Mesendoderm (in vitro differentiated cells): ENCODE data around the gene TMEM270.
A peak's percentile ranks its signal among the peaks of the same experiment; 100 is the strongest.
"Not testable (repeated sequence)": the region's sequence is repeated elsewhere in the genome, so short reads cannot be mapped to it uniquely, and the experiment has no call there.

Experiments used
- DNase-seq: peaks from one replicate; pipeline ENCODE4 v3.0.0; 2013
- H2AK5ac ChIP-seq: 2 replicates; pipeline ENCODE4 v1.6.1; 2013; ENCODE audit warnings: low read length, inconsistent platforms
- H2BK120ac ChIP-seq: 2 replicates; pipeline ENCODE4 v1.6.1; 2013; ENCODE audit warnings: low read depth, mild to moderate bottlenecking, low read length, moderate library complexity, mixed read lengths
- H2BK15ac ChIP-seq: replicated peaks from 2 replicates; pipeline ENCODE4 v1.6.1; 2013; ENCODE audit warnings: low read depth, mild to moderate bottlenecking, moderate library complexity
- H2BK5ac ChIP-seq: 2 replicates; pipeline ENCODE4 v1.6.1; 2013; ENCODE audit warnings: low read length, inconsistent platforms
- H3K18ac ChIP-seq: 2 replicates; pipeline ENCODE4 v1.6.1; 2013; ENCODE audit warnings: mild to moderate bottlenecking, low read length, mixed read lengths
- H3K23ac ChIP-seq: one replicate; pipeline ENCODE4 v1.6.1; 2013; ENCODE audit warnings: low read length
- H3K27ac ChIP-seq: 2 replicates; pipeline ENCODE4 v1.5.1; 2013; ENCODE audit warnings: low read depth, mild to moderate bottlenecking, inconsistent platforms, low read length, moderate library complexity
- H3K27me3 ChIP-seq: 2 replicates; pipeline ENCODE4 v1.6.1; 2013; ENCODE audit warnings: low read length, control low read depth, mild to moderate bottlenecking, inconsistent platforms; ENCODE audit not compliant: insufficient read depth, poor library complexity
- H3K36me3 ChIP-seq: 2 replicates; pipeline ENCODE4 v1.6.1; 2013; ENCODE audit warnings: low read length, inconsistent platforms; ENCODE audit not compliant: control insufficient read depth, insufficient read depth
- H3K4ac ChIP-seq: one replicate; pipeline ENCODE4 v1.6.1; 2013; ENCODE audit warnings: low read depth, mild to moderate bottlenecking, low read length, moderate library complexity
- H3K4me1 ChIP-seq: 2 replicates; pipeline ENCODE4 v1.6.1; 2013; ENCODE audit warnings: low read depth, low read length, inconsistent platforms; ENCODE audit not compliant: control insufficient read depth
- H3K4me2 ChIP-seq: 2 replicates; pipeline ENCODE4 v1.6.1; 2013; ENCODE audit warnings: low read length
- H3K4me3 ChIP-seq: 2 replicates; pipeline ENCODE4 v1.5.1; 2013; ENCODE audit warnings: mild to moderate bottlenecking, low read length
- H3K56ac ChIP-seq: one replicate; pipeline ENCODE4 v1.6.1; 2013; ENCODE audit warnings: low read length
- H3K79me1 ChIP-seq: 2 replicates; pipeline ENCODE4 v1.6.1; 2013; ENCODE audit warnings: low read length, inconsistent platforms
- H3K79me2 ChIP-seq: 2 replicates; pipeline ENCODE4 v1.6.1; 2013; ENCODE audit warnings: mild to moderate bottlenecking, low read length; ENCODE audit not compliant: control insufficient read depth, insufficient read depth
- H3K9ac ChIP-seq: 2 replicates; pipeline ENCODE4 v1.6.1; 2013; ENCODE audit warnings: low read length, inconsistent platforms
- H4K5ac ChIP-seq: one replicate; pipeline ENCODE4 v1.6.1; 2013; ENCODE audit warnings: low read length
- H4K8ac ChIP-seq: one replicate; pipeline ENCODE4 v1.6.1; 2013; ENCODE audit warnings: low read depth, mild to moderate bottlenecking, control low read depth, low read length, moderate library complexity
- WGBS: extraction: QIAGEN DNeasy Blood & Tissue Kit; methylation state at CpG from one replicate; pipeline ENCODE4 v1.1.7; 2013; ENCODE audit warnings: low lambda C conversion rate, missing lambda C conversion rate; ENCODE audit not compliant: insufficient coverage; ENCODE audit errors: extremely low coverage; 5-methylcytosine and 5-hydroxymethylcytosine counted together

TMEM270 gene

GRCh38 chr7:73821597-73822285 is 39.2 kb upstream of the TMEM270 start:
- not testable (repeated sequence) for H3K4me2 ChIP-seq, H2BK15ac ChIP-seq, H4K8ac ChIP-seq, H2BK5ac ChIP-seq, H3K4ac ChIP-seq, H3K79me2 ChIP-seq, H3K18ac ChIP-seq, H3K4me3 ChIP-seq, DNase-seq, H4K5ac ChIP-seq, H3K4me1 ChIP-seq, H3K36me3 ChIP-seq, H3K27me3 ChIP-seq, H3K27ac ChIP-seq, H3K9ac ChIP-seq, H3K79me1 ChIP-seq, H2BK120ac ChIP-seq, H3K23ac ChIP-seq, H2AK5ac ChIP-seq
- no CpG with 5 or more reads among the region's 14 CpGs for WGBS
- H3K56ac ChIP-seq: peak overlapping the region; percentile 7

- peak overlapping the region; percentile 19 for H3K56ac ChIP-seq
- H3K4me2 ChIP-seq: no peak overlapping the region
- H4K8ac ChIP-seq: no peak overlapping the region
- no peak overlapping the region for H4K5ac ChIP-seq
- H3K18ac ChIP-seq: no peak overlapping the region
- no CpG with 5 or more reads among the region's 15 CpGs for WGBS
- no peak overlapping the region for H2AK5ac ChIP-seq
- no peak overlapping the region for H3K23ac ChIP-seq
- peak; percentile 57 for DNase-seq
- peaks cover under 1% of the 10 kb centered on the region for H3K4me1 ChIP-seq
- H3K27me3 ChIP-seq: no peaks in the 10 kb centered on the region
- H2BK120ac ChIP-seq: no peak overlapping the region
- H3K4me3 ChIP-seq: no peak overlapping the region
- no peak overlapping the region for H3K27ac ChIP-seq
- no peak overlapping the region for H2BK15ac ChIP-seq
- H3K79me2 ChIP-seq: no peaks in the 10 kb centered on the region
- no peaks in the 10 kb centered on the region for H3K79me1 ChIP-seq
- no peak overlapping the region for H2BK5ac ChIP-seq
- no peaks in the 10 kb centered on the region for H3K36me3 ChIP-seq
- H3K4ac ChIP-seq: no peak overlapping the region
- H3K9ac ChIP-seq: no peak overlapping the region
Observed at GRCh38 chr7:73822319-73823173, 38.4 kb upstream of the TMEM270 start.

DNA sequence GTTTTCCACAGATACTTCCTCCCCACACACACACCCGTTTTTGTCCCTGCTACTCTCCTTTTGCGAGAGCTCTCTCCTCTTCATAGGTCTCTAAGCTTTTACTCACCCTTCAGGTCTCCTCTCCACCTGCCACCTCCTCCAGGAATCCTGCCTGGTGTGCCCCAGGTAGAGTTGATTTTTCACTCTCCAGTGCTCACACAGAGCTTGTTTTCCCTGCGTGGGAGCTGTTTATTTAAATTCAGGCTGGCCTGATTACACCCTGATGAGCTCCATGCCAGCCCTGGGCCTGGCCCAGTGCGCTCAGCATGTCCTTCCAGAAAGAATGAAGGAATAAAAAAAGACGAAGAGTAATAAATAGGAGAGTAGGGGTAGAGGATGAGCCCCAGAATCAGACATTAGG is 37.7 kb upstream of the TMEM270 start:
- Histone ChIP-seq H3K36me3 (no peaks in the 10 kb centered on the region), H3K27me3 (no peaks in the 10 kb centered on the region), H3K4me2 (no peak overlapping the region), H3K79me2 (no peaks in the 10 kb centered on the region), H4K8ac (no peak overlapping the region), H3K56ac (no peak overlapping the region), H3K18ac (no peak overlapping the region), H3K9ac (no peak overlapping the region), H3K4ac (no peak overlapping the region), H3K23ac (no peak overlapping the region), H2AK5ac (no peak overlapping the region), H3K4me3 (no peak overlapping the region), H3K4me1 (peaks cover 5% of the 10 kb centered on the region), H2BK120ac (no peak overlapping the region), H3K79me1 (no peaks in the 10 kb centered on the region), H2BK15ac (no peak overlapping the region), H3K27ac (no peak overlapping the region), H4K5ac (no peak overlapping the region), H2BK5ac (no peak overlapping the region)
- no CpG with 5 or more reads among the region's 5 CpGs for WGBS
- no peak for DNase-seq

DNA sequence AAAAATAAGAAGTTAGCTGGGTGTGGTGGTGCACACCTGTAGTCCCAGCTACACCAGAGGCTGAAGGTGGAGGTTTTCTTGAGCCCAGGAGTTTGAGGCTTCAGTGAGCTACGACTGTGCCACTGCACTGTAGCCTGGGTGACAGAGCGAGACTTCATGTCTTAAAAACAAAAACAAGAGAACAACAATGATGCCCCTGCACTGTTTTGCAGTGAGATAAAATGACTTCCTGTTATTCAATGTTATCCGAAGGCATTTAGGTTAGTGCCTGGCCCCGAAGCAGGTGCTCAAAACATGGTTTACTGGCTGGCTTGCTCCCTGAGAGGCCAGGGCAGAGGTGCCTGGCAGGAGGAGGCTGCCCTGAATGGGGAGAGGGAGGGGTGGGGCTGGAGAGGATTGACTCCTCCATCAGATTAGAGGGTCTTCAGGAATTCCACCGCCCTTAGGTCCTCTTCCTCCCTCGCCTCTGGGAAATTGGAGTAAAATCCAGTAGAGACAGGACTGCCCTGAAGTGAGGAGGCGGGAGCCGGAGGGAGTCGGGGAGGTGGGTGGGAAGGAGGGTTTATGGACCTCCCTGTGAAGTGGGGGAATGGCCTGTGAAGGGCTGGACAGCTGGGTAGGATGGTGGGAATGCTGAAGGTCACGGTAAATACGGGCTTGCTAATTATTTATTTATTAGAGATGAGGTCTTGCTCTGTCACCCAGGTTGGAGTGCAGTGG is 36.9 kb upstream of the TMEM270 start:
- no peak overlapping the region for H3K18ac ChIP-seq
- H2BK120ac ChIP-seq: no peak overlapping the region
- DNase-seq: no peak
- H3K4me2 ChIP-seq: no peak overlapping the region
- H3K4me1 ChIP-seq: peaks cover 5% of the 10 kb centered on the region
- no peaks in the 10 kb centered on the region for H3K79me1 ChIP-seq
- no peak overlapping the region for H2BK5ac ChIP-seq
- no peak overlapping the region for H2AK5ac ChIP-seq
- no peak overlapping the region for H3K23ac ChIP-seq
- no peak overlapping the region for H3K56ac ChIP-seq
- no CpG with 5 or more reads among the region's 11 CpGs for WGBS
- no peak overlapping the region for H4K8ac ChIP-seq
- no peak overlapping the region for H3K9ac ChIP-seq
- no peaks in the 10 kb centered on the region for H3K36me3 ChIP-seq
- no peak overlapping the region for H3K4ac ChIP-seq
- H2BK15ac ChIP-seq: no peak overlapping the region
- no peaks in the 10 kb centered on the region for H3K79me2 ChIP-seq
- H3K27ac ChIP-seq: no peak overlapping the region
- H3K4me3 ChIP-seq: no peak overlapping the region
- H3K27me3 ChIP-seq: no peaks in the 10 kb centered on the region
- no peak overlapping the region for H4K5ac ChIP-seq

GRCh38 chr7:73824986-73825385 is 36.0 kb upstream of the TMEM270 start:
- Histone ChIP-seq H3K27ac (no peak overlapping the region), H3K18ac (no peak overlapping the region), H2BK5ac (no peak overlapping the region), H3K23ac (no peak overlapping the region), H2BK120ac (no peak overlapping the region), H2AK5ac (no peak overlapping the region), H3K4me2 (no peak overlapping the region), H3K36me3 (no peaks in the 10 kb centered on the region), H3K9ac (no peak overlapping the region), H4K5ac (no peak overlapping the region), H3K4me1 (peaks cover 6% of the 10 kb centered on the region), H3K27me3 (no peaks in the 10 kb centered on the region), H2BK15ac (no peak overlapping the region), H3K4me3 (no peak overlapping the region), H3K56ac (no peak overlapping the region), H3K79me1 (no peaks in the 10 kb centered on the region), H3K4ac (no peak overlapping the region), H4K8ac (no peak overlapping the region), H3K79me2 (no peaks in the 10 kb centered on the region)
- DNase-seq: no peak
- no CpG with 5 or more reads among the region's 9 CpGs for WGBS
